Activated B cell treated with CpG ODN at 0.5 μM for 24 hours (primary cell): ENCODE measurements around the gene CADM1. TPM values are rescaled to one million over a fixed set of nuclear protein-coding genes. Genes with fewer than 3 reads are reported as not detected.

Source experiments
- ATAC-seq: fragments of 200-7000 bp; cut with Tn5 transposase; one replicate; pipeline ENCODE4 v1.10.0; 2021; ENCODE audit warnings: low read depth, mild to moderate bottlenecking, moderate library complexity
- CTCF ChIA-PET: fragments of 350-600 bp; sonication (Branson Sonifier 250); formaldehyde crosslinking; loops from one replicate; lab custom pipeline; 2021; ENCODE audit warnings: antibody characterized with exemption; lab: Charles Lee
- POLR2A ChIA-PET: fragments of 350-600 bp; sonication (Branson Sonifier 250); formaldehyde crosslinking; loops from one replicate; lab custom pipeline; 2021; ENCODE audit warnings: antibody characterized with exemption; lab: Charles Lee
- DNase-seq: peaks from one replicate; pipeline ENCODE4 v3.0.0; 2022
- H3K27ac Mint-ChIP-seq: one replicate; pipeline ENCODE4 v1.8.0; 2020; ENCODE audit warnings: mixed read lengths
- H3K27me3 Mint-ChIP-seq: one replicate; pipeline ENCODE4 v1.8.0; 2021; ENCODE audit warnings: mixed read lengths
- H3K36me3 Mint-ChIP-seq: one replicate; pipeline ENCODE4 v1.8.0; 2021; ENCODE audit warnings: low read depth, mixed read lengths
- H3K4me1 Mint-ChIP-seq: one replicate; pipeline ENCODE4 v1.8.0; 2021; ENCODE audit warnings: mixed read lengths
- H3K4me3 Mint-ChIP-seq: one replicate; pipeline ENCODE4 v1.8.0; 2020; ENCODE audit warnings: mild to moderate bottlenecking, mixed read lengths
- H3K9me3 Mint-ChIP-seq: one replicate; pipeline ENCODE4 v1.8.0; 2020; ENCODE audit warnings: mixed read lengths
- CTCF ChIP-seq: fragments of 200-600 bp; IDR thresholded peaks from one replicate; pipeline ENCODE4 v1.8.0; 2022; ENCODE audit warnings: antibody characterized with exemption, mild to moderate bottlenecking
- intact Hi-C: fragments of 100-400 bp; cut with micrococcal nuclease; formaldehyde crosslinking; loops from one replicate; pipeline ENCODE4 v1.15.1; 2024
- total RNA-seq: library from RNA; stranded (reverse); gene quantifications from 2 replicates; pipeline ENCODE4 v1.2.3, GENCODE V29; 2022

CADM1 gene
- total RNA-seq, 1 donor from 2014 or later = 0.86 TPM

- no peak for TF ChIP-seq CTCF
- Mint-ChIP-seq H3K4me1 (peaks cover 11% of the 10 kb centered on the region), H3K27ac (no peak overlapping the region), H3K27me3 (no peaks in the 10 kb centered on the region), H3K9me3 (no peaks in the 10 kb centered on the region), H3K36me3 (no peaks in the 10 kb centered on the region), H3K4me3 (no peak overlapping the region)
- ATAC-seq = no peak
- ChIA-PET POLR2A (no interaction called here), CTCF (no interaction called here)
- DNase-seq = no peak
- intact Hi-C loops = loop anchor here (5.0 kb wide), 1 partner anchor 799 kb away; no protein-coding TSS in a partner anchor
Measured at GRCh38 chr11:115128226-115128625, 376.0 kb downstream of the CADM1 start.

GRCh38 chr11:115127790-115128189 lies 376.4 kb downstream of the CADM1 start:
- POLR2A ChIA-PET = no interaction called here
- DNase-seq (no peak), ATAC-seq (no peak)
- Mint-ChIP-seq H3K27ac (no peak overlapping the region), H3K4me3 (no peak overlapping the region), H3K9me3 (no peaks in the 10 kb centered on the region), H3K27me3 (no peaks in the 10 kb centered on the region), H3K4me1 (peaks cover 11% of the 10 kb centered on the region), H3K36me3 (no peaks in the 10 kb centered on the region)
- TF ChIP-seq CTCF = no peak
- intact Hi-C loops = loop anchor here (5.0 kb wide), 1 partner anchor 800 kb away; no protein-coding TSS in a partner anchor
- CTCF ChIA-PET = no interaction called here

- H3K4me1 Mint-ChIP-seq = peaks cover 11% of the 10 kb centered on the region
- ChIA-PET CTCF (no interaction called here), POLR2A (interaction anchor here (1.0 kb wide), 1 partner anchor 9 kb away, joined by 3 read pairs; no protein-coding TSS in a partner anchor)
- DNase-seq (no peak), ATAC-seq (peak; percentile 84)
- intact Hi-C loops = loop anchor here (1.0 to 5.0 kb wide), 2 partner anchors 96 to 801 kb away; no protein-coding TSS in a partner anchor
- no peaks in the 10 kb centered on the region for H3K27me3 Mint-ChIP-seq
- TF ChIP-seq CTCF = no peak
- no peak overlapping the region for H3K4me3 Mint-ChIP-seq
- no peaks in the 10 kb centered on the region for H3K9me3 Mint-ChIP-seq
- H3K36me3 Mint-ChIP-seq = no peaks in the 10 kb centered on the region
- H3K27ac Mint-ChIP-seq = no peak overlapping the region
Measured at GRCh38 chr11:115126515-115127208, 377.6 kb downstream of the CADM1 start.

GRCh38 chr11:115126092-115126491 lies 378.1 kb downstream of the CADM1 start:
- H3K36me3 Mint-ChIP-seq = no peaks in the 10 kb centered on the region
- H3K4me1 Mint-ChIP-seq = peaks cover 11% of the 10 kb centered on the region
- no peak for DNase-seq
- H3K27ac Mint-ChIP-seq = no peak overlapping the region
- CTCF ChIA-PET = no interaction called here
- no peak for TF ChIP-seq CTCF
- intact Hi-C loops = loop anchor here (1.0 to 5.0 kb wide), 2 partner anchors 96 to 801 kb away; no protein-coding TSS in a partner anchor
- no peak overlapping the region for H3K4me3 Mint-ChIP-seq
- POLR2A ChIA-PET = interaction anchor here (1.0 kb wide), 1 partner anchor 10 kb away, joined by 3 read pairs; no protein-coding TSS in a partner anchor
- peak; percentile 12 for ATAC-seq
- H3K27me3 Mint-ChIP-seq = no peaks in the 10 kb centered on the region
- H3K9me3 Mint-ChIP-seq = no peaks in the 10 kb centered on the region

GRCh38 chr11:115124786-115125185 lies 379.4 kb downstream of the CADM1 start:
- H3K9me3 Mint-ChIP-seq = no peaks in the 10 kb centered on the region
- H3K36me3 Mint-ChIP-seq = no peaks in the 10 kb centered on the region
- peaks cover 11% of the 10 kb centered on the region for H3K4me1 Mint-ChIP-seq
- ChIA-PET POLR2A (no interaction called here), CTCF (no interaction called here)
- no peaks in the 10 kb centered on the region for H3K27me3 Mint-ChIP-seq
- DNase-seq = no peak
- ATAC-seq = no peak
- no peak for TF ChIP-seq CTCF
- H3K27ac Mint-ChIP-seq = no peak overlapping the region
- intact Hi-C loops = loop anchor here (5.0 kb wide), 1 partner anchor 803 kb away; no protein-coding TSS in a partner anchor
- no peak overlapping the region for H3K4me3 Mint-ChIP-seq
